ENCODE measurements around the gene NPBWR2. TPM values are rescaled to one million over a fixed set of nuclear protein-coding genes. Genes with fewer than 3 reads are reported as not detected.

NPBWR2 gene
- total RNA-seq, 4 donors from 2014 or later = not detected

DNA sequence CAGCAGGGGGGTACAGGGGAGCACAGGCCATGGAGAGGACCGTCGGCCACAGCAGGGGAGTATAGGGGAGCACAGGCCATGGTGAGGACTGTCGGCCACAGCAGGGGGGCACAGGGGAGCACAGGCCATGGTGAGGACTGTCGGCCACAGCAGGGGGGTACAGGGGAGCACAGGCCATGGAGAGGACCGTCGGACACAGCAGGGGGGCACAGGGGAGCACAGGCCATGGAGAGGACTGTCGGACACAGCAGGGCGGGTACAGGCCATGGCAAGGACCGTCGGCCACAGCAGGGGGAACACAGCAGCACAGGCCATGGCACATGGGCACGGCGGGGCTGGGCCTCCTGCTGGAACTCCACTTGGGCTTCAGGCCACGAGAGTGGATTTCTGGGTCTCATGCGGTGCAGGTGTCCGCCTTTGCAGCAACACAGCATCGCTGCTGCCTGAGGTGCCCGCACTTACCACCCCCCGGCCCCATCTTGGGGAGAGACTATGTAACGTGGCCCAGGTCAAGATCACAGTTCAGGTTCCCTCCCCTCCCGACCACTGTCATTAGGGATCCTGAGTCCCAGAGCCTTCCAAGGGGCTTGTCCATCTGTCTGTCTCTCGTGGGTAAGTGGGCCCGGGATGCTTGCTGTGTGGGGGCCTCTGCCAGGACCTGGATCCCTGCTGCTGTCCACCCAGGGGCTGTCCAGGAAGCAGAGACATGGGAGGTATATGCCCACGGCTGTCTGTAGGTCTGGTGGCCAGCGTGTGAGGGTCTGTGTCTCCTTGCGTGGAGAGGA, 2.5 kb downstream of the NPBWR2 start:
- TF ChIP-seq, protein P1, sequence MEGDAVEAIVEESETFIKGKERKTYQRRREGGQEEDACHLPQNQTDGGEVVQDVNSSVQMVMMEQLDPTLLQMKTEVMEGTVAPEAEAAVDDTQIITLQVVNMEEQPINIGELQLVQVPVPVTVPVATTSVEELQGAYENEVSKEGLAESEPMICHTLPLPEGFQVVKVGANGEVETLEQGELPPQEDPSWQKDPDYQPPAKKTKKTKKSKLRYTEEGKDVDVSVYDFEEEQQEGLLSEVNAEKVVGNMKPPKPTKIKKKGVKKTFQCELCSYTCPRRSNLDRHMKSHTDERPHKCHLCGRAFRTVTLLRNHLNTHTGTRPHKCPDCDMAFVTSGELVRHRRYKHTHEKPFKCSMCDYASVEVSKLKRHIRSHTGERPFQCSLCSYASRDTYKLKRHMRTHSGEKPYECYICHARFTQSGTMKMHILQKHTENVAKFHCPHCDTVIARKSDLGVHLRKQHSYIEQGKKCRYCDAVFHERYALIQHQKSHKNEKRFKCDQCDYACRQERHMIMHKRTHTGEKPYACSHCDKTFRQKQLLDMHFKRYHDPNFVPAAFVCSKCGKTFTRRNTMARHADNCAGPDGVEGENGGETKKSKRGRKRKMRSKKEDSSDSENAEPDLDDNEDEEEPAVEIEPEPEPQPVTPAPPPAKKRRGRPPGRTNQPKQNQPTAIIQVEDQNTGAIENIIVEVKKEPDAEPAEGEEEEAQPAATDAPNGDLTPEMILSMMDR (IDR thresholded peaks at IDR 0.05) = no peak
- no peak for TF ChIP-seq POLR2A (IDR thresholded peaks at IDR 0.05)
- peaks cover 4 to 15% of the 10 kb centered on the region in 2 donors for H3K27me3 ChIP-seq

DNA sequence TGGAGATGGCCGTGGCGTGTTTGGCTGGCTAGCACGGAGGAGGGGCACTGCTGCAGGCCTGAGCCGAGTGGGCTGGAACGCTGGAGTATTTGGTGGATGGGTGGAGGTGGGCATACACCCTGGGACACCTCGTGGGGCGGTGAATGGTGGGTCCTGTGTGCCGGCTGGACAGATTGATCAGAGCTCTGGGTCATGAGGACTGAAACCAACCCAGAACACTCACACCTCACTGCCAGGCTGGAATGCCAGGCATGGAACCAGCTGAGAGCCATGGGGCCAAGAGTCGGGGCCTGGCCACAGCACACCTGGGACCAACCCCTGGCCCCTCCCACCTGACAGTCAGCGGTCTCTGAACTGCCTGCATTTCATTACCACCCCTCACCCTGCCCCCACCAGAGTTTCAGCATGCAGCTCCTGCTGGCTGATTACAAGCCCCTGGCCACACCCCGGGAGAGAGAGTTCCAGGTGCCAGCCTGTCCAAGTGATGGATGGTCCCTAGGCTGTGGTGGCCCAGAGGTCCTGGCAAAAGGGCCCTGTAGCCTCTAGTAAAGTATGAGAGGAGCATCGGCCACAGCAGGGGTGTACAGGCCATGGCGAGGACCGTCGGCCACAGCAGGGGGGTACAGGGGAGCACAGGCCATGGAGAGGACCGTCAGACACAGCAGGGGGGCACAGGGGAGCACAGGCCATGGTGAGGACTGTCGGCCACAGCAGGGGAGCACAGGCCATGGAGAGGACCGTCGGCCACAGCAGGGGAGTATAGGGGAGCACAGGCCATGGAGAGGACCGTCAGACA, 3.3 kb downstream of the NPBWR2 start:
- peaks cover 4 to 15% of the 10 kb centered on the region in 2 donors for H3K27me3 ChIP-seq
- H3K9me3 ChIP-seq = no peaks in the 10 kb centered on the region
- TF ChIP-seq, protein P1 (IDR thresholded peaks at IDR 0.05) = no peak
- H3K36me3 ChIP-seq = no peaks in the 10 kb centered on the region
- no peak overlapping the region for H3K27ac ChIP-seq
- intact Hi-C loops (cut with DNase I; ENCODE audit: low total_unique reads) = no loop called here
- H3K4me3 ChIP-seq = no peak overlapping the region
- no peak for DNase-seq
- H3K4me1 ChIP-seq = peaks cover 0 to 6% of the 10 kb centered on the region in 2 donors

More for the DNA sequence above, 2.5 kb downstream of the NPBWR2 start:
- Histone ChIP-seq H3K36me3 (no peaks in the 10 kb centered on the region), H3K4me3 (no peak overlapping the region), H3K9me3 (no peaks in the 10 kb centered on the region), H3K4me1 (peaks cover 0 to 6% of the 10 kb centered on the region in 2 donors), H3K27ac (no peak overlapping the region)
- no peak for DNase-seq
- intact Hi-C loops (cut with DNase I; ENCODE audit: low total_unique reads) = no loop called here

DNA sequence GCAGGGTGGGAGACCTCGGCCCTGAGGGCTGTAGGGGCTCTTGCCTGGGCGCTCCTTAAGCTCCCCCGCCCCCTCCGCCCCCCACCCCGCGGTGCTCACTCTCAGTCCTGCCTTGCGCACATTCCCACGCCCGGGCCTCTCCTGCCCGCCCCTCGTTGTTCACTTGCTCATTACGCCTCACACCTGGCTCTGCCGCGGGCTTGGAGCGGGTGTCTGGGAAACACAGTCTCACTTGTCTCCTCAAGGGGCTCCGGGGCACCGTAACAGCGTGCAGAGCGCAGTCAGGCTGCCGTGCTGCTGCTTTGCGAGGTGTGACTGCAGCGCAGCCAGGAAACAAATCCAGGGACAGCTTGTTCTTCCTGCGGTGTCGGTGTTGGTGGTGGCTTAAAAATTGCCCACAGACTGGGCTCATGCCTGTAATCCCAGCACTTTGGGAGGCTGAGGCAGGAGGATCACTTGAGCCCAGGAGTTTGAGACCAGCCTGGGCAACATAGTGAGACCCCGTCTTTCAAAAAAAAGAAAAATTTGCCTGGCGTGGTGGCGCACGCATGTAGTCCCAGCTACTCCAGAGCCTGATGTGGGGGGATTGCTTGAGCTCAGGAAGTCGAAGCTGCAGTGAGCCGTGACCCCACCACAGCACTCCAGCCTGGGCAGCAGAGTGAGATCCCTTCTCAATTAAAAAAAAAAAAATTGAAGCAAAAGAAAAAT, 4.6 kb downstream of the NPBWR2 start:
- no peak overlapping the region for H3K4me3 ChIP-seq
- H3K4me1 ChIP-seq = peaks cover 0 to 6% of the 10 kb centered on the region in 2 donors
- TF ChIP-seq, protein P1 (IDR thresholded peaks at IDR 0.05) = no peak
- TF ChIP-seq POLR2A (IDR thresholded peaks at IDR 0.05) = no peak
- no peak for DNase-seq
- H3K27me3 ChIP-seq = peaks cover 4 to 15% of the 10 kb centered on the region in 2 donors
- no peaks in the 10 kb centered on the region for H3K9me3 ChIP-seq
- no peak overlapping the region for H3K27ac ChIP-seq
- intact Hi-C loops (cut with DNase I; ENCODE audit: low total_unique reads) = no loop called here
- no peaks in the 10 kb centered on the region for H3K36me3 ChIP-seq

DNA sequence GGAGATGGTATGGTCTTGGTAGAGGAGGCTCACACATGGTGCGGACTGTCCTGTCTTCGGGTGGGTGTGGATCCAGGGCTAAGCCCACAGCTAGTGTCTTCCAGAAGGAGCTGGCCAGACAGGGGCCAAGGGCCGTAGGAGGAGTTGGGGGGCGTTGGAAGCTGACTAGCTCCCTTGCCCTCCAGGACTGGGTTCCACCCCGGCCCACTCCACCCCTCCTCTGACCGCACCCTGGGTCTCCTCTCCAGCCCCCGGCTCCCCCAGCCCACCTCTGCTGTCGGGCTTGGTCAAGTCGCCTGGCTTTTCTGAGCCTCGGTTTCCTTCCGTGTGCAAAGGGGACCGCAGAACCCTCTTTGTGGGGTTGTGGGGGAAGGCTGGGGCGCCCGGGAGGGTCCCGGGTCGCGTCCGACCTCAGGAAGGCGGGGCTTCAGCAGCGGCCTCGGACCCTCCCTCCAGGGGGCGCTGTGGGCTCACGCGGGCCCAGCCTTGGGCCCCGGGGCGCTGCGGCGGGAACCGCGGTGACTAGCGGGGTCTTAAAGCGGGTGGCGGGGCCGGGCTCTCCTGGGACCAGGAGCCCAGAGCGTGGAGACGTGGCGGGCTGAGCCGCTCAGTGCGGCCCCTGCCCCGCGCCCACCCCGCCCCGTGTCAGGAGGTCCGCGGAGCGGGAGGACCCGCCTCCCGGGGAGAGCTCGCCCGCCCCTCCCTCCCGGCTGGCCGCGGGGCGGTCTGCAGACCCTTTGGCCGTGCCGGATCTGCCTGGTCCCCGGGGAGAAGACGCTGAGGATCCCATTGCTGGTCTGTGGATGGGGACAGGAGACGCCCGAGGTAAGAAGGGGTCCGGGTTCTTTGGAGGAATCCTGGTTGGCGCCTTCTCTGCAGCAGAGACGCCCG, 5.4 kb downstream of the NPBWR2 start:
- intact Hi-C loops (cut with DNase I; ENCODE audit: low total_unique reads) = no loop called here
- H3K9me3 ChIP-seq = no peaks in the 10 kb centered on the region
- no peak overlapping the region for H3K4me3 ChIP-seq
- no peak for DNase-seq
- peaks cover 0 to 6% of the 10 kb centered on the region in 2 donors for H3K4me1 ChIP-seq
- no peaks in the 10 kb centered on the region for H3K36me3 ChIP-seq
- H3K27ac ChIP-seq = no peak overlapping the region
- TF ChIP-seq, protein P1 (IDR thresholded peaks at IDR 0.05) = peak in 1 of 4 experiments; percentile 37
- TF ChIP-seq POLR2A (IDR thresholded peaks at IDR 0.05) = no peak
- peaks cover 4 to 15% of the 10 kb centered on the region in 2 donors for H3K27me3 ChIP-seq
